Testis (tissue), 2 donors: ENCODE results near the gene RELCH.

Experiments
- POLR2A ChIP-seq: fragments of 450-650 bp; IDR thresholded peaks from one replicate; pipeline ENCODE4 v1.6.1; 2017; ENCODE audit warnings: antibody characterized with exemption, mild to moderate bottlenecking, moderate library complexity
- TF ChIP-seq, protein P1 (sequence below), 3 experiments: fragments of 450-650 bp in 2 of 3; fragments of 200-600 bp in 1 of 3; sonication (generic) in 1 of 3; IDR thresholded peaks; one replicate each; pipeline ENCODE4 v1.5.1; 2016 to 2019; ENCODE audit warnings: antibody characterized with exemption in 3 of 3, mild to moderate bottlenecking in 2 of 3, moderate library complexity in 1 of 3

DNA sequence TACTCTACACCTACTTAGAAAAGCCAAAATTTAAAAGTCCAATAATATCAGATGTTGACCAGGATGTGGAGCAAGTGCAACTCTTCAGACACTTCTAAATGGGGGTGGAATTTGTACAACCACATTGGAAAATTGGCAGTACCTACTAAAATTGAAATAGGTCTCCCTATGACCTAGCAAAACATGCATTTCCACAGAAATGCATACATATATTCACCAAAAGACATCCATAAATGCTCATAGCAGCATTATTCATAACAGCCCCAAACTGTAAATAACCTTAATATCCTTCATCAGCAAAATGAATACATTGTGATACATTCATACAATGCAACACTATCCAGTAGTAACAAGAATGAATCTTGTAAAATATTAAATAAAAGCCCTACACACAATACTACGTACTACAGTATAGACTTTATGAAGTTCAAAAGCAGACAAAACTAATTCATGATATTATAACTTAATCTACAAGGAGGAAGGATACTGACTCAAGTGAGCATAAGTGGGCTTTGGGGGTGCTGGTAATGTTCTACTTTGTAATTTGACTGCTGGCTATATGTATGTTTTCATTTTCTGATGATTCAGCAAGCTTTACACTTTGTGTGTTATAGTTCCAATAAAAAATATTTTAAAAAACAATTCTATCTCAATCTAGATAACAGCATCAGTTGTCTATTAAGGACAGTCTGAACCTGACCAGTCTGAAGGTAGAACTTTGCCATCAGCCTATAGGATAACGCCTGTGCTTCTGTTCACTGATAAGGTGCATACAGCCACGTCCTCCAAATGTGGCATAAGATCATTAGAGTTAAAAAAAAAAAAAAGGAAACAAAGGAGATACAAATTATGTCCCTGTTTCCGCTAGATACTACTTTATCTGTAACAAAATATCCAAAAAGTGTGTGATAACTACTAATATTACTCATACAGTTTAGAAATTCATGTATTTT, 131.4 kb downstream of the RELCH start:
- TF ChIP-seq, protein P1, sequence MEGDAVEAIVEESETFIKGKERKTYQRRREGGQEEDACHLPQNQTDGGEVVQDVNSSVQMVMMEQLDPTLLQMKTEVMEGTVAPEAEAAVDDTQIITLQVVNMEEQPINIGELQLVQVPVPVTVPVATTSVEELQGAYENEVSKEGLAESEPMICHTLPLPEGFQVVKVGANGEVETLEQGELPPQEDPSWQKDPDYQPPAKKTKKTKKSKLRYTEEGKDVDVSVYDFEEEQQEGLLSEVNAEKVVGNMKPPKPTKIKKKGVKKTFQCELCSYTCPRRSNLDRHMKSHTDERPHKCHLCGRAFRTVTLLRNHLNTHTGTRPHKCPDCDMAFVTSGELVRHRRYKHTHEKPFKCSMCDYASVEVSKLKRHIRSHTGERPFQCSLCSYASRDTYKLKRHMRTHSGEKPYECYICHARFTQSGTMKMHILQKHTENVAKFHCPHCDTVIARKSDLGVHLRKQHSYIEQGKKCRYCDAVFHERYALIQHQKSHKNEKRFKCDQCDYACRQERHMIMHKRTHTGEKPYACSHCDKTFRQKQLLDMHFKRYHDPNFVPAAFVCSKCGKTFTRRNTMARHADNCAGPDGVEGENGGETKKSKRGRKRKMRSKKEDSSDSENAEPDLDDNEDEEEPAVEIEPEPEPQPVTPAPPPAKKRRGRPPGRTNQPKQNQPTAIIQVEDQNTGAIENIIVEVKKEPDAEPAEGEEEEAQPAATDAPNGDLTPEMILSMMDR (IDR thresholded peaks at IDR 0.05) = no peak
- TF ChIP-seq POLR2A = no peak
